HCT116 (cell line): Measurements from ENCODE around the gene FBXO17. TPM values are rescaled to one million over a fixed set of nuclear protein-coding genes. Genes with fewer than 3 reads are reported as not detected.

Experiments used
- ATAC-seq: fragments of 200-7000 bp; cut with Tn5 transposase; 2 replicates; pipeline ENCODE4 v1.9.1; 2020; ENCODE audit warnings: mild to moderate bottlenecking, moderate library complexity
- BruUV-seq: library from RNA; stranded (reverse); fragments of 400-500 nt; replicated peaks from 2 replicates; lab custom pipeline; 2021; lab: Mats Ljungman, UMichigan
- CTCF ChIA-PET: fragments of 300-600 bp; sonication (Branson Sonifier 250); formaldehyde crosslinking; loops from one replicate; lab custom pipeline; 2021; ENCODE audit warnings: antibody characterized with exemption; lab: Charles Lee
- POLR2A ChIA-PET: fragments of 300-600, 350-600 bp; sonication (Branson Sonifier 250); formaldehyde crosslinking; loops from one replicate; lab custom pipeline; 2021; ENCODE audit warnings: antibody characterized with exemption; lab: Charles Lee
- RAD21 ChIA-PET, 2 experiments: fragments of 300-600 bp; sonication (Branson Sonifier 250); formaldehyde crosslinking; loops; one replicate each; lab custom pipeline; 2023; ENCODE audit warnings: low total read pairs in 2 of 2; ENCODE audit not compliant: uncharacterized antibody in 2 of 2, unreplicated experiment in 2 of 2, low non-redundant PET in 1 of 2; lab: Charles Lee
- DNase-seq: peaks from one replicate; pipeline ENCODE4 v3.0.0-alpha.2; 2010; ENCODE audit warnings: low read depth, low spot score
- H2AFZ ChIP-seq: fragments of 200-600 bp; shearing (Covaris generic), sonication (generic); 2 replicates; pipeline ENCODE4 v1.6.1; 2017; ENCODE audit warnings: low read depth, mixed run types, mixed read lengths, antibody characterized with exemption, low read length; ENCODE audit not compliant: poor library complexity, severe bottlenecking
- H3K27ac ChIP-seq: 2 replicates; pipeline ENCODE4 v1.5.1; 2012; ENCODE audit warnings: low read depth, low read length
- H3K27me3 ChIP-seq: fragments of 200-600 bp; sonication (generic); 2 replicates; pipeline ENCODE4 v1.6.1; 2016; ENCODE audit warnings: mixed run types, low read length, mixed read lengths; ENCODE audit not compliant: insufficient read depth
- H3K36me3 ChIP-seq, 2 experiments: fragments of 200-500 bp in 1 of 2; fragments of 200-600 bp in 1 of 2; sonication (Bioruptor generic) in 1 of 2; sonication (generic) in 1 of 2; 2 replicates each; pipeline versions ENCODE4 v1.5.1 to v1.6.1; 2014 to 2016; ENCODE audit warnings: low read length in 2 of 2, inconsistent platforms in 1 of 2, mixed read lengths in 1 of 2, mixed run types in 1 of 2; ENCODE audit not compliant: insufficient read depth in 2 of 2, control insufficient read depth in 1 of 2
- H3K4me1 ChIP-seq, 2 experiments: fragments of 200-600 bp in 1 of 2; sonication (generic) in 1 of 2; 2 replicates each; pipeline versions ENCODE4 v1.5.1 to v1.6.1; 2012 to 2017; ENCODE audit warnings: low read length in 2 of 2, inconsistent platforms in 1 of 2, mild to moderate bottlenecking in 1 of 2, mixed read lengths in 1 of 2, mixed run types in 1 of 2, moderate library complexity in 1 of 2; ENCODE audit not compliant: insufficient read depth in 2 of 2, control insufficient read depth in 1 of 2
- H3K4me2 ChIP-seq: fragments of 200-600 bp; sonication (generic); 2 replicates; pipeline ENCODE4 v1.6.1; 2017; ENCODE audit warnings: mixed run types, low read length, mixed read lengths
- H3K4me3 ChIP-seq, 2 experiments: fragments of 200-600 bp in 1 of 2; sonication (generic) in 1 of 2; replicated peaks in 1 of 2; 2 replicates each; pipeline ENCODE4 v1.5.1; 2011 to 2016; ENCODE audit warnings: low read length in 2 of 2, control low read depth in 1 of 2, low read depth in 1 of 2, mild to moderate bottlenecking in 1 of 2, mixed read lengths in 1 of 2, mixed run types in 1 of 2
- H3K79me2 ChIP-seq: fragments of 200-600 bp; sonication (generic); 2 replicates; pipeline ENCODE4 v1.6.1; 2017; ENCODE audit warnings: mild to moderate bottlenecking, mixed run types, low read length, moderate library complexity, mixed read lengths; ENCODE audit not compliant: insufficient read depth
- H3K9ac ChIP-seq: fragments of 200-600 bp; sonication (generic); 2 replicates; pipeline ENCODE4 v1.6.1; 2016; ENCODE audit warnings: low read length, mixed read lengths
- H3K9me2 ChIP-seq: fragments of 200-600 bp; sonication (generic), shearing (Covaris generic); 2 replicates; pipeline ENCODE4 v1.6.1; 2017; ENCODE audit warnings: mixed run types, mild to moderate bottlenecking, moderate library complexity; ENCODE audit not compliant: insufficient read depth
- H3K9me3 ChIP-seq, 2 experiments: fragments of 200-500 bp in 1 of 2; fragments of 200-600 bp in 1 of 2; sonication (Bioruptor generic) in 1 of 2; sonication (generic) in 1 of 2; 2 replicates each; pipeline ENCODE4 v1.6.1; 2014 to 2017; ENCODE audit warnings: low read length in 2 of 2, mixed read lengths in 2 of 2, inconsistent platforms in 1 of 2, low read depth in 1 of 2, mild to moderate bottlenecking in 1 of 2, mixed run types in 1 of 2, moderate library complexity in 1 of 2; ENCODE audit not compliant: control insufficient read depth in 1 of 2, insufficient read depth in 1 of 2
- H4K20me1 ChIP-seq: fragments of 200-600 bp; sonication (generic), shearing (Covaris generic); 2 replicates; pipeline ENCODE4 v1.6.1; 2017; ENCODE audit warnings: mixed run types, mild to moderate bottlenecking, moderate library complexity; ENCODE audit not compliant: insufficient read depth
- CBX3 ChIP-seq: IDR thresholded peaks from 2 replicates; pipeline ENCODE4 v1.6.1; 2012; ENCODE audit warnings: low read depth
- CEBPB ChIP-seq: IDR thresholded peaks from 2 replicates; pipeline ENCODE4 v1.6.1; 2012; ENCODE audit warnings: low read depth
- EGR1 ChIP-seq: IDR thresholded peaks from 2 replicates; pipeline ENCODE4 v1.6.1; 2012; ENCODE audit warnings: low read depth
- ELF1 ChIP-seq: IDR thresholded peaks from 2 replicates; pipeline ENCODE4 v1.6.1; 2012; ENCODE audit warnings: low read depth, borderline replicate concordance
- POLR2A ChIP-seq: IDR thresholded peaks from 2 replicates; pipeline ENCODE4 v1.7.0; 2011; ENCODE audit warnings: borderline replicate concordance; ENCODE audit not compliant: insufficient read depth, insufficient read length; ENCODE audit errors: extremely low read depth
- RAD21 ChIP-seq: IDR thresholded peaks from 2 replicates; pipeline ENCODE4 v1.6.1; 2012; ENCODE audit warnings: low read depth, mild to moderate bottlenecking
- SIN3A ChIP-seq: IDR thresholded peaks from 2 replicates; pipeline ENCODE4 v1.6.1; 2012; ENCODE audit warnings: low read depth
- SP1 ChIP-seq: IDR thresholded peaks from 2 replicates; pipeline ENCODE4 v1.6.1; 2012; ENCODE audit warnings: low read depth
- SRF ChIP-seq: IDR thresholded peaks from 2 replicates; pipeline ENCODE4 v1.6.1; 2012; ENCODE audit warnings: low read depth
- TCF7L2 ChIP-seq: IDR thresholded peaks from 2 replicates; pipeline ENCODE4 v1.7.0; 2011; ENCODE audit warnings: borderline replicate concordance, inconsistent platforms; ENCODE audit not compliant: insufficient read depth, insufficient read length; ENCODE audit errors: extremely low read depth
- intact Hi-C: fragments of 100-400 bp; cut with micrococcal nuclease; formaldehyde crosslinking; loops from 2 replicates; pipeline ENCODE4 v1.10.0; 2022
- total RNA-seq: library from RNA; stranded (reverse); gene quantifications from one replicate; pipeline ENCODE4 v1.2.1, GENCODE V29; 2021; ENCODE audit not compliant: unreplicated experiment
- TF ChIP-seq, protein P1 (sequence below): IDR thresholded peaks from 2 replicates; pipeline ENCODE4 v1.6.1; 2012
- TF ChIP-seq, protein P2 (sequence below), 3 experiments: fragments of 200-600 bp in 1 of 3; sonication (generic) in 1 of 3; IDR thresholded peaks in 2 of 3; conservative IDR thresholded peaks in 1 of 3; 2 replicates each; pipeline ENCODE4 v1.5.1; 2012 to 2017; ENCODE audit warnings: low read depth in 2 of 3, low read length in 2 of 3, antibody characterized with exemption in 1 of 3, borderline replicate concordance in 1 of 3, control low read depth in 1 of 3, mild to moderate bottlenecking in 1 of 3, mixed read lengths in 1 of 3, mixed run types in 1 of 3, moderate library complexity in 1 of 3; ENCODE audit not compliant: insufficient read depth in 1 of 3
- TF ChIP-seq, protein P3 (sequence below): IDR thresholded peaks from 2 replicates; pipeline ENCODE4 v1.6.1; 2012

FBXO17 gene
- total RNA-seq, 1 experiment from 2014 or later = 18.5 TPM

DNA sequence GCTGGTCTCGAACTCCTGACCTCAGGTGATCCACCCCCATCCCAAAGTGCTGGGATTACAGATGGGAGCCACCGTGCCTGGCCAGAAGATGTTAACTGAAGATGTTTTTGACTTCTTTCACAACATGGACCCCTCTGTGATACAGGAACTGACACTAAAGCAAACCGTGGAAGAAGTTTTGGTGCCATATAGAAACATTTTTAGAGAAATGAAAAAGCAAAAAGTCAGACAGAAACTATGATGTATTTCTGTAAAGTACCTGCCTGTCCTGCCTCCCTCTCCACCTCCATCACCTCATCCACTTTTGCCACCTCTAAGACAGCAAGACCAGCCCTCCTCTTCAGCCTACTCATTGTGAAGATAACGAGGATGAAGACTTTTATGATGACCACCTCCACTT, 45.5 kb upstream of the FBXO17 start:
- no peaks in the 10 kb centered on the region for H3K79me2 ChIP-seq
- RAD21 ChIA-PET = no interaction called here
- no peak overlapping the region for H3K9ac ChIP-seq
- POLR2A ChIA-PET = interaction anchor here (1.5 kb wide), 1 partner anchor 10 kb away, joined by 3 read pairs; no protein-coding TSS in a partner anchor
- H4K20me1 ChIP-seq = no peaks in the 10 kb centered on the region
- DNase-seq (no peak), ATAC-seq (no peak)
- H3K9me3 ChIP-seq = no peaks in the 10 kb centered on the region
- no peaks in the 10 kb centered on the region for H3K27me3 ChIP-seq
- H2AFZ ChIP-seq = no peak overlapping the region
- H3K4me1 ChIP-seq = no peaks in the 10 kb centered on the region
- BruUV-seq = no TSS peak
- H3K4me3 ChIP-seq = no peak overlapping the region
- H3K4me2 ChIP-seq = no peak overlapping the region
- no peaks in the 10 kb centered on the region for H3K36me3 ChIP-seq
- H3K9me2 ChIP-seq = no peaks in the 10 kb centered on the region
- CTCF ChIA-PET = no interaction called here
- intact Hi-C loops = no loop called here
- no peak overlapping the region for H3K27ac ChIP-seq
- no peak for TF ChIP-seq RAD21
- TF ChIP-seq SIN3A = no peak
- TF ChIP-seq CBX3 = no peak
- TF ChIP-seq SRF = no peak
- no peak for TF ChIP-seq SP1
- TF ChIP-seq, protein P1, sequence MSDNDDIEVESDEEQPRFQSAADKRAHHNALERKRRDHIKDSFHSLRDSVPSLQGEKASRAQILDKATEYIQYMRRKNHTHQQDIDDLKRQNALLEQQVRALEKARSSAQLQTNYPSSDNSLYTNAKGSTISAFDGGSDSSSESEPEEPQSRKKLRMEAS = no peak
- TF ChIP-seq TCF7L2 = no peak
- TF ChIP-seq EGR1 = no peak
- TF ChIP-seq, protein P2, sequence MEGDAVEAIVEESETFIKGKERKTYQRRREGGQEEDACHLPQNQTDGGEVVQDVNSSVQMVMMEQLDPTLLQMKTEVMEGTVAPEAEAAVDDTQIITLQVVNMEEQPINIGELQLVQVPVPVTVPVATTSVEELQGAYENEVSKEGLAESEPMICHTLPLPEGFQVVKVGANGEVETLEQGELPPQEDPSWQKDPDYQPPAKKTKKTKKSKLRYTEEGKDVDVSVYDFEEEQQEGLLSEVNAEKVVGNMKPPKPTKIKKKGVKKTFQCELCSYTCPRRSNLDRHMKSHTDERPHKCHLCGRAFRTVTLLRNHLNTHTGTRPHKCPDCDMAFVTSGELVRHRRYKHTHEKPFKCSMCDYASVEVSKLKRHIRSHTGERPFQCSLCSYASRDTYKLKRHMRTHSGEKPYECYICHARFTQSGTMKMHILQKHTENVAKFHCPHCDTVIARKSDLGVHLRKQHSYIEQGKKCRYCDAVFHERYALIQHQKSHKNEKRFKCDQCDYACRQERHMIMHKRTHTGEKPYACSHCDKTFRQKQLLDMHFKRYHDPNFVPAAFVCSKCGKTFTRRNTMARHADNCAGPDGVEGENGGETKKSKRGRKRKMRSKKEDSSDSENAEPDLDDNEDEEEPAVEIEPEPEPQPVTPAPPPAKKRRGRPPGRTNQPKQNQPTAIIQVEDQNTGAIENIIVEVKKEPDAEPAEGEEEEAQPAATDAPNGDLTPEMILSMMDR (IDR thresholded peaks at IDR 0.05 in 2 of 3, conservative IDR thresholded peaks at IDR 0.05 in 1 of 3; ENCODE audit: borderline replicate concordance in 1 of 3, insufficient read depth in 1 of 3, low read depth in 2 of 3, low read length in 2 of 3) = no peak
- no peak for TF ChIP-seq ELF1
- TF ChIP-seq, protein P3, sequence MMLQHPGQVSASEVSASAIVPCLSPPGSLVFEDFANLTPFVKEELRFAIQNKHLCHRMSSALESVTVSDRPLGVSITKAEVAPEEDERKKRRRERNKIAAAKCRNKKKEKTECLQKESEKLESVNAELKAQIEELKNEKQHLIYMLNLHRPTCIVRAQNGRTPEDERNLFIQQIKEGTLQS = no peak
- no peak for TF ChIP-seq POLR2A
- no peak for TF ChIP-seq CEBPB
